HPDE6-E6E7 (cell line): ENCODE results near the gene RNF169.

ENCODE experiments used
- DNase-seq: peaks from one replicate; pipeline ENCODE4 v3.0.0; 2011; ENCODE audit warnings: missing footprints; ENCODE audit errors: extremely low spot score

Gene RNF169

GRCh38 chr11:74870485-74870884 is 121.8 kb downstream of the RNF169 start:
- DNase-seq, result no peak

GRCh38 chr11:74871037-74871436 is 122.4 kb downstream of the RNF169 start:
- no peak for DNase-seq

GRCh38 chr11:74877132-74877531 is 128.5 kb downstream of the RNF169 start:
- no peak for DNase-seq
